Measurements from ENCODE around the gene KASH5. TPM values are rescaled to one million over a fixed set of nuclear protein-coding genes. Genes with fewer than 3 reads are reported as not detected.

The KASH5 gene
- total and polyA plus RNA-seq, 2 of the 13 experiments (the other 11 are each of a cell fraction or from before 2014, with no cell fraction given) = not detected

GRCh38 chr19:49453013-49453756 is 65.1 kb downstream of the KASH5 start, which contains the start of gene ALDH16A1 (continued):
- TF ChIP-seq ZNF878 (CRISPR knock-in tag; IDR thresholded peaks at IDR 0.05) (no peak), ZNF879 (CRISPR knock-in tag; IDR thresholded peaks at IDR 0.05) (no peak; the same call in 1 of the 2 replicates), PRPF4 (IDR thresholded peaks at IDR 0.05; ENCODE audit: low read depth, low read length, poor library complexity, severe bottlenecking) (no peak), RELA (CRISPR knock-in tag; IDR thresholded peaks at IDR 0.05) (no peak), RFX3 (CRISPR knock-in tag; IDR thresholded peaks at IDR 0.05) (no peak), AGO1 (IDR thresholded peaks at IDR 0.05; ENCODE audit: low read depth, low read length, poor library complexity, severe bottlenecking) (peak; percentile 35), GATAD2A (CRISPR knock-in tag; IDR thresholded peaks at IDR 0.05) (no peak), HNRNPH1 (optimal IDR thresholded peaks at IDR 0.05; ENCODE audit: low read depth, low read length) (peak; percentile 81), ZNF441 (CRISPR knock-in tag; IDR thresholded peaks at IDR 0.05; ENCODE audit: borderline replicate concordance) (no peak; the same call in 1 of the 2 replicates), DNMT1 (CRISPR knock-in tag; IDR thresholded peaks at IDR 0.05) (peak; percentile 72; the same call in 1 of the 2 replicates), CBX2 (IDR thresholded peaks at IDR 0.05; ENCODE audit: low read depth, low read length) (no peak), CBX2 (CRISPR knock-in tag; IDR thresholded peaks at IDR 0.05; ENCODE audit: low read depth) (no peak), ATF4 (CRISPR knock-in tag; IDR thresholded peaks at IDR 0.05) (peak in 1 of 2 experiments; percentile 43; a peak in 1 of 4 replicates), ZNF383 (CRISPR knock-in tag; IDR thresholded peaks at IDR 0.05; ENCODE audit: borderline replicate concordance) (no peak), THAP8 (CRISPR knock-in tag; IDR thresholded peaks at IDR 0.05; ENCODE audit: borderline replicate concordance) (0 out of 2 replicates have a peak, but pooled peaks have one; percentile 36), MAFG (CRISPR knock-in tag; IDR thresholded peaks at IDR 0.05) (no peak), ZNF225 (CRISPR knock-in tag; IDR thresholded peaks at IDR 0.05) (no peak)
- TF ChIP-seq, protein P1, sequence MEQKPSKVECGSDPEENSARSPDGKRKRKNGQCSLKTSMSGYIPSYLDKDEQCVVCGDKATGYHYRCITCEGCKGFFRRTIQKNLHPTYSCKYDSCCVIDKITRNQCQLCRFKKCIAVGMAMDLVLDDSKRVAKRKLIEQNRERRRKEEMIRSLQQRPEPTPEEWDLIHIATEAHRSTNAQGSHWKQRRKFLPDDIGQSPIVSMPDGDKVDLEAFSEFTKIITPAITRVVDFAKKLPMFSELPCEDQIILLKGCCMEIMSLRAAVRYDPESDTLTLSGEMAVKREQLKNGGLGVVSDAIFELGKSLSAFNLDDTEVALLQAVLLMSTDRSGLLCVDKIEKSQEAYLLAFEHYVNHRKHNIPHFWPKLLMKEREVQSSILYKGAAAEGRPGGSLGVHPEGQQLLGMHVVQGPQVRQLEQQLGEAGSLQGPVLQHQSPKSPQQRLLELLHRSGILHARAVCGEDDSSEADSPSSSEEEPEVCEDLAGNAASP (CRISPR knock-in tag; IDR thresholded peaks at IDR 0.05; ENCODE audit: borderline replicate concordance) = no peak
- TF ChIP-seq, protein P2, sequence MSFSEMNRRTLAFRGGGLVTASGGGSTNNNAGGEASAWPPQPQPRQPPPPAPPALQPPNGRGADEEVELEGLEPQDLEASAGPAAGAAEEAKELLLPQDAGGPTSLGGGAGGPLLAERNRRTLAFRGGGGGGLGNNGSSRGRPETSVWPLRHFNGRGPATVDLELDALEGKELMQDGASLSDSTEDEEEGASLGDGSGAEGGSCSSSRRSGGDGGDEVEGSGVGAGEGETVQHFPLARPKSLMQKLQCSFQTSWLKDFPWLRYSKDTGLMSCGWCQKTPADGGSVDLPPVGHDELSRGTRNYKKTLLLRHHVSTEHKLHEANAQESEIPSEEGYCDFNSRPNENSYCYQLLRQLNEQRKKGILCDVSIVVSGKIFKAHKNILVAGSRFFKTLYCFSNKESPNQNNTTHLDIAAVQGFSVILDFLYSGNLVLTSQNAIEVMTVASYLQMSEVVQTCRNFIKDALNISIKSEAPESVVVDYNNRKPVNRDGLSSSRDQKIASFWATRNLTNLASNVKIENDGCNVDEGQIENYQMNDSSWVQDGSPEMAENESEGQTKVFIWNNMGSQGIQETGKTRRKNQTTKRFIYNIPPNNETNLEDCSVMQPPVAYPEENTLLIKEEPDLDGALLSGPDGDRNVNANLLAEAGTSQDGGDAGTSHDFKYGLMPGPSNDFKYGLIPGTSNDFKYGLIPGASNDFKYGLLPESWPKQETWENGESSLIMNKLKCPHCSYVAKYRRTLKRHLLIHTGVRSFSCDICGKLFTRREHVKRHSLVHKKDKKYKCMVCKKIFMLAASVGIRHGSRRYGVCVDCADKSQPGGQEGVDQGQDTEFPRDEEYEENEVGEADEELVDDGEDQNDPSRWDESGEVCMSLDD (CRISPR knock-in tag; IDR thresholded peaks at IDR 0.05; ENCODE audit: borderline replicate concordance) = peak; percentile 25; the same call in 1 of the 2 replicates
- TF ChIP-seq, protein P3, sequence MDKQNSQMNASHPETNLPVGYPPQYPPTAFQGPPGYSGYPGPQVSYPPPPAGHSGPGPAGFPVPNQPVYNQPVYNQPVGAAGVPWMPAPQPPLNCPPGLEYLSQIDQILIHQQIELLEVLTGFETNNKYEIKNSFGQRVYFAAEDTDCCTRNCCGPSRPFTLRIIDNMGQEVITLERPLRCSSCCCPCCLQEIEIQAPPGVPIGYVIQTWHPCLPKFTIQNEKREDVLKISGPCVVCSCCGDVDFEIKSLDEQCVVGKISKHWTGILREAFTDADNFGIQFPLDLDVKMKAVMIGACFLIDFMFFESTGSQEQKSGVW (CRISPR knock-in tag; IDR thresholded peaks at IDR 0.05; ENCODE audit: borderline replicate concordance) = no peak
- TF ChIP-seq, protein P4, sequence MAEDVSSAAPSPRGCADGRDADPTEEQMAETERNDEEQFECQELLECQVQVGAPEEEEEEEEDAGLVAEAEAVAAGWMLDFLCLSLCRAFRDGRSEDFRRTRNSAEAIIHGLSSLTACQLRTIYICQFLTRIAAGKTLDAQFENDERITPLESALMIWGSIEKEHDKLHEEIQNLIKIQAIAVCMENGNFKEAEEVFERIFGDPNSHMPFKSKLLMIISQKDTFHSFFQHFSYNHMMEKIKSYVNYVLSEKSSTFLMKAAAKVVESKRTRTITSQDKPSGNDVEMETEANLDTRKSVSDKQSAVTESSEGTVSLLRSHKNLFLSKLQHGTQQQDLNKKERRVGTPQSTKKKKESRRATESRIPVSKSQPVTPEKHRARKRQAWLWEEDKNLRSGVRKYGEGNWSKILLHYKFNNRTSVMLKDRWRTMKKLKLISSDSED (CRISPR knock-in tag; IDR thresholded peaks at IDR 0.05) = no peak

Measured in HepG2 (cell line).